HepG2 (cell line): ENCODE data around the gene PMIS2. TPM values are rescaled to one million over a fixed set of nuclear protein-coding genes. Genes with fewer than 3 reads are reported as not detected.

Source experiments
- DPF2 ChIP-seq: sonication (generic); formaldehyde crosslinking; IDR thresholded peaks from 2 replicates; pipeline ENCODE4 v1.4.0; 2020; ENCODE audit warnings: mild to moderate bottlenecking, low read depth, missing genetic modification reagents, borderline replicate concordance
- EEA1 ChIP-seq: sonication (generic); formaldehyde crosslinking; IDR thresholded peaks from 2 replicates; pipeline ENCODE4 v1.5.1; 2020; ENCODE audit warnings: mild to moderate bottlenecking, missing genetic modification reagents, borderline replicate concordance
- EP300 ChIP-seq, 3 experiments: sonication (generic) in 1 of 3; formaldehyde crosslinking in 1 of 3; IDR thresholded peaks; 2 replicates each; pipeline versions ENCODE4 v1.5.1 to v1.6.1; 2011 to 2020; ENCODE audit warnings: low read depth in 2 of 3, low read length in 2 of 3, borderline replicate concordance in 1 of 3, improper control_type of control experiment in 1 of 3, mild to moderate bottlenecking in 1 of 3, missing genetic modification reagents in 1 of 3, moderate library complexity in 1 of 3
- ESRRA ChIP-seq: sonication (generic); formaldehyde crosslinking; IDR thresholded peaks from 2 replicates; pipeline ENCODE4 v1.5.1; 2020; ENCODE audit warnings: mild to moderate bottlenecking, low read depth, missing genetic modification reagents
- GATAD1 ChIP-seq: IDR thresholded peaks from 2 replicates; pipeline ENCODE4 v1.6.1; 2016; ENCODE audit warnings: missing genetic modification reagents, missing compliant biosample characterization
- GFI1 ChIP-seq: sonication (generic); formaldehyde crosslinking; IDR thresholded peaks from 2 replicates; pipeline ENCODE4 v1.5.0; 2020; ENCODE audit warnings: missing genetic modification reagents, mild to moderate bottlenecking, borderline replicate concordance
- HDAC1 ChIP-seq: sonication (generic); formaldehyde crosslinking; IDR thresholded peaks from 2 replicates; pipeline ENCODE4 v1.5.1; 2020; ENCODE audit warnings: mild to moderate bottlenecking, missing genetic modification reagents
- ISX ChIP-seq: sonication (generic); formaldehyde crosslinking; conservative IDR thresholded peaks from 2 replicates; pipeline ENCODE4 v1.5.0; 2020; ENCODE audit warnings: missing genetic modification reagents
- KAT8 ChIP-seq: IDR thresholded peaks from 2 replicates; pipeline ENCODE4 v1.6.1; 2016; ENCODE audit warnings: missing genetic modification reagents, missing compliant biosample characterization
- LCORL ChIP-seq, 2 experiments: fragments of 450-650 bp in 1 of 2; sonication (generic) in 1 of 2; formaldehyde crosslinking in 1 of 2; IDR thresholded peaks; 2 replicates each; pipeline versions ENCODE4 v1.5.0 to v1.6.1; 2017 to 2020; ENCODE audit warnings: antibody characterized with exemption in 1 of 2, missing genetic modification reagents in 1 of 2
- PLRG1 ChIP-seq: fragments of 450-650 bp; conservative IDR thresholded peaks from 2 replicates; pipeline ENCODE4 v1.6.1; 2016
- POLR2A ChIP-seq, 2 experiments: IDR thresholded peaks; 2 replicates each; pipeline ENCODE4 v1.6.1; 2011; ENCODE audit warnings: low read depth in 2 of 2, low read length in 2 of 2, mild to moderate bottlenecking in 1 of 2, moderate library complexity in 1 of 2; ENCODE audit not compliant: insufficient read depth in 1 of 2
- SP4 ChIP-seq: sonication (generic); formaldehyde crosslinking; IDR thresholded peaks from 2 replicates; pipeline ENCODE4 v1.8.1; 2023; ENCODE audit warnings: mild to moderate bottlenecking, missing genetic modification reagents
- TMF1 ChIP-seq: sonication (generic); formaldehyde crosslinking; IDR thresholded peaks from 2 replicates; pipeline ENCODE4 v1.8.1; 2022; ENCODE audit warnings: low read depth, missing genetic modification reagents
- ZNF652 ChIP-seq: IDR thresholded peaks from 2 replicates; pipeline ENCODE4 v1.6.1; 2016; ENCODE audit warnings: low read depth, borderline replicate concordance
- polyA plus RNA-seq, 8 experiments: library from polyadenylated mRNA; depleted of rRNA in 3 of 8; stranded (reverse) in 7 of 8; unstranded in 1 of 8; fragments of >200 nt; fragmentation: Illumina TruSeq in 4 of 8; extraction: Trizol in 4 of 8; gene quantifications; 2 replicates each; pipeline versions ENCODE4 v1.2.1 to v1.2.3, GENCODE V29; 2011 to 2016; ENCODE audit warnings: low read depth in 4 of 8, missing spikeins in 1 of 8, mixed read lengths in 1 of 8; ENCODE audit not compliant: insufficient read depth in 1 of 8
- total RNA-seq, 5 experiments: library from RNA; depleted of rRNA; stranded (reverse); fragments of >200 nt; fragmentation: Illumina TruSeq; extraction: Trizol; gene quantifications; 2 replicates each; pipeline ENCODE4 v1.2.3, GENCODE V29; 2016; ENCODE audit warnings: low read depth in 1 of 5
- TF ChIP-seq, protein P1 (sequence below), 2 experiments: sonication (generic) in 1 of 2; formaldehyde crosslinking in 1 of 2; IDR thresholded peaks; 2 replicates each; pipeline versions ENCODE4 v1.5.1 to v1.6.1; 2011 to 2020; ENCODE audit warnings: borderline replicate concordance in 1 of 2, low read depth in 1 of 2, low read length in 1 of 2, mild to moderate bottlenecking in 1 of 2, missing genetic modification reagents in 1 of 2, moderate library complexity in 1 of 2
- TF ChIP-seq, protein P2 (sequence below): sonication (generic); formaldehyde crosslinking; IDR thresholded peaks from 2 replicates; pipeline ENCODE4 v1.8.1; 2023; ENCODE audit warnings: missing genetic modification reagents, mild to moderate bottlenecking, borderline replicate concordance
- TF ChIP-seq, protein P3 (sequence below): sonication (generic); formaldehyde crosslinking; IDR thresholded peaks from 2 replicates; pipeline ENCODE4 v1.8.0; 2022; ENCODE audit warnings: mild to moderate bottlenecking, missing genetic modification reagents
- TF ChIP-seq, protein P4 (sequence below): sonication (generic); formaldehyde crosslinking; IDR thresholded peaks from 2 replicates; pipeline ENCODE4 v1.5.0; 2020; ENCODE audit warnings: mild to moderate bottlenecking, missing genetic modification reagents, moderate library complexity
- TF ChIP-seq, protein P5 (sequence below): sonication (generic); formaldehyde crosslinking; IDR thresholded peaks from 2 replicates; pipeline ENCODE4 v1.4.0; 2020; ENCODE audit warnings: missing genetic modification reagents

PMIS2 gene
- total and polyA plus RNA-seq, 2 of the 13 experiments (the other 11 are each of a cell fraction or from before 2014, with no cell fraction given), result not detected

DNA sequence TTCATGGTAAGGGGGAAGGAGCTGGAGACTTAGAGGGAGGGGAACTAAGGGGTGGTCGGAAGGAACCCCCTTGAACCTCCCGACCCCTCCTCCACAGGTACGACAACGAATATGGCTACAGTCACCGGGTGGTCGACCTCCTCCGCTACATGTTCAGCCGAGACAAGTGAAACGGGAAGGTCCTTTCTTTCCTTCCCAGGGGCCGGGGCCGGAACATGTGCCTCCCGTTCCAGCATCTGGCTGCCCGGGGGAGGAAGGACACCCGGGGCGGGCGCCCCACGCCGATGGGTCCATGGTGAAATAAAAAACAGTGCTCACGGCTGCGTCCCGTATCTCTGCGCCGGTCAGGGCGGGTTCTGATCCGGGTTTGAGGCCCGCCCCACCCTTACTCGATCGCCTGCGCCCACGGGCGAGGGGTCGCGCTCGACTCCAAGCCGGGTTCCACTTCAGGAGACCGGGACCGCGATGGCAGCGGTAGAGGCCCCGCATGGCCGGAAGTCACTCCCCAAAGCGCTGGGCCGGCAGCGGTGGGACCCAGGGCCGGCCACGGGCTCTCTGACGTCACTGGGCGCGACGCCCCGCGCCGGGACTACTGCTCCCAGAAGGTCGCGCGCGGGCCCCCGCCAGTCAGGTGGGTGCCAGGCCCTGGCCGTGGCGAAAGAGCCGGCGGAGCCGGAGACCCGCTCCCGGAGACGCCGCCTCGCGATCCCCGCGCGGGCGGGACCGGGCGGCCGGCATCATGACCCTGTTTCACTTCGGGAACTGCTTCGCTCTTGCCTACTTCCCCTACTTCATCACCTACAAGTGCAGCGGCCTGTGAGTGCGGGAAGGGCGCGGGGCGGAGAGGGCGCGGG is 40.7 kb upstream of the PMIS2 start, which contains the start of gene TMEM147 (continued):
- TF ChIP-seq, protein P1, sequence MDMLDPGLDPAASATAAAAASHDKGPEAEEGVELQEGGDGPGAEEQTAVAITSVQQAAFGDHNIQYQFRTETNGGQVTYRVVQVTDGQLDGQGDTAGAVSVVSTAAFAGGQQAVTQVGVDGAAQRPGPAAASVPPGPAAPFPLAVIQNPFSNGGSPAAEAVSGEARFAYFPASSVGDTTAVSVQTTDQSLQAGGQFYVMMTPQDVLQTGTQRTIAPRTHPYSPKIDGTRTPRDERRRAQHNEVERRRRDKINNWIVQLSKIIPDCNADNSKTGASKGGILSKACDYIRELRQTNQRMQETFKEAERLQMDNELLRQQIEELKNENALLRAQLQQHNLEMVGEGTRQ (IDR thresholded peaks at IDR 0.05; ENCODE audit: low read depth, low read length), result peak; percentile 26; the same call in 1 of the 2 replicates
- TF ChIP-seq, protein P1 (CRISPR knock-in tag; IDR thresholded peaks at IDR 0.05; ENCODE audit: borderline replicate concordance), result peak; percentile 68; the same call in 1 of the 2 replicates
- TF ChIP-seq, protein P2, sequence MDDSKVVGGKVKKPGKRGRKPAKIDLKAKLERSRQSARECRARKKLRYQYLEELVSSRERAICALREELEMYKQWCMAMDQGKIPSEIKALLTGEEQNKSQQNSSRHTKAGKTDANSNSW, result no peak
- TF ChIP-seq EP300 (IDR thresholded peaks at IDR 0.05; ENCODE audit: low read depth in 2 of 2, low read length in 2 of 2) (no peak), EP300 (CRISPR knock-in tag; IDR thresholded peaks at IDR 0.05; ENCODE audit: borderline replicate concordance) (peak; percentile 47; the same call in 1 of the 2 replicates), ESRRA (CRISPR knock-in tag) (0 out of 2 replicates have a peak, but pooled peaks have one; percentile 20), ISX (CRISPR knock-in tag) (peak; percentile 39; the same call in 1 of the 2 replicates), GATAD1 (CRISPR knock-in tag) (peak; percentile 92), GFI1 (peak; percentile 60; the same call in 1 of the 2 replicates), ZNF652 (CRISPR knock-in tag) (no peak), PLRG1 (no peak), EEA1 (CRISPR knock-in tag) (no peak), KAT8 (CRISPR knock-in tag) (peak; percentile 92), DPF2 (no peak), LCORL (IDR thresholded peaks at IDR 0.05) (no peak), LCORL (CRISPR knock-in tag; IDR thresholded peaks at IDR 0.05) (peak; percentile 71), SP4 (peak; percentile 84), TMF1 (CRISPR knock-in tag) (0 out of 2 replicates have a peak, but pooled peaks have one; percentile 38), POLR2A (IDR thresholded peaks at IDR 0.05; ENCODE audit: insufficient read depth in 1 of 2, low read depth in 2 of 2, low read length in 2 of 2) (peak; percentile 59 to 83), HDAC1 (peak; percentile 82; the same call in 1 of the 2 replicates)
- TF ChIP-seq, protein P3, sequence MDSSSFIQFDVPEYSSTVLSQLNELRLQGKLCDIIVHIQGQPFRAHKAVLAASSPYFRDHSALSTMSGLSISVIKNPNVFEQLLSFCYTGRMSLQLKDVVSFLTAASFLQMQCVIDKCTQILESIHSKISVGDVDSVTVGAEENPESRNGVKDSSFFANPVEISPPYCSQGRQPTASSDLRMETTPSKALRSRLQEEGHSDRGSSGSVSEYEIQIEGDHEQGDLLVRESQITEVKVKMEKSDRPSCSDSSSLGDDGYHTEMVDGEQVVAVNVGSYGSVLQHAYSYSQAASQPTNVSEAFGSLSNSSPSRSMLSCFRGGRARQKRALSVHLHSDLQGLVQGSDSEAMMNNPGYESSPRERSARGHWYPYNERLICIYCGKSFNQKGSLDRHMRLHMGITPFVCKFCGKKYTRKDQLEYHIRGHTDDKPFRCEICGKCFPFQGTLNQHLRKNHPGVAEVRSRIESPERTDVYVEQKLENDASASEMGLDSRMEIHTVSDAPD (CRISPR knock-in tag), result peak; percentile 64; the same call in 1 of the 2 replicates
- TF ChIP-seq, protein P4, sequence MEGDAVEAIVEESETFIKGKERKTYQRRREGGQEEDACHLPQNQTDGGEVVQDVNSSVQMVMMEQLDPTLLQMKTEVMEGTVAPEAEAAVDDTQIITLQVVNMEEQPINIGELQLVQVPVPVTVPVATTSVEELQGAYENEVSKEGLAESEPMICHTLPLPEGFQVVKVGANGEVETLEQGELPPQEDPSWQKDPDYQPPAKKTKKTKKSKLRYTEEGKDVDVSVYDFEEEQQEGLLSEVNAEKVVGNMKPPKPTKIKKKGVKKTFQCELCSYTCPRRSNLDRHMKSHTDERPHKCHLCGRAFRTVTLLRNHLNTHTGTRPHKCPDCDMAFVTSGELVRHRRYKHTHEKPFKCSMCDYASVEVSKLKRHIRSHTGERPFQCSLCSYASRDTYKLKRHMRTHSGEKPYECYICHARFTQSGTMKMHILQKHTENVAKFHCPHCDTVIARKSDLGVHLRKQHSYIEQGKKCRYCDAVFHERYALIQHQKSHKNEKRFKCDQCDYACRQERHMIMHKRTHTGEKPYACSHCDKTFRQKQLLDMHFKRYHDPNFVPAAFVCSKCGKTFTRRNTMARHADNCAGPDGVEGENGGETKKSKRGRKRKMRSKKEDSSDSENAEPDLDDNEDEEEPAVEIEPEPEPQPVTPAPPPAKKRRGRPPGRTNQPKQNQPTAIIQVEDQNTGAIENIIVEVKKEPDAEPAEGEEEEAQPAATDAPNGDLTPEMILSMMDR (CRISPR knock-in tag), result no peak
- TF ChIP-seq, protein P5, sequence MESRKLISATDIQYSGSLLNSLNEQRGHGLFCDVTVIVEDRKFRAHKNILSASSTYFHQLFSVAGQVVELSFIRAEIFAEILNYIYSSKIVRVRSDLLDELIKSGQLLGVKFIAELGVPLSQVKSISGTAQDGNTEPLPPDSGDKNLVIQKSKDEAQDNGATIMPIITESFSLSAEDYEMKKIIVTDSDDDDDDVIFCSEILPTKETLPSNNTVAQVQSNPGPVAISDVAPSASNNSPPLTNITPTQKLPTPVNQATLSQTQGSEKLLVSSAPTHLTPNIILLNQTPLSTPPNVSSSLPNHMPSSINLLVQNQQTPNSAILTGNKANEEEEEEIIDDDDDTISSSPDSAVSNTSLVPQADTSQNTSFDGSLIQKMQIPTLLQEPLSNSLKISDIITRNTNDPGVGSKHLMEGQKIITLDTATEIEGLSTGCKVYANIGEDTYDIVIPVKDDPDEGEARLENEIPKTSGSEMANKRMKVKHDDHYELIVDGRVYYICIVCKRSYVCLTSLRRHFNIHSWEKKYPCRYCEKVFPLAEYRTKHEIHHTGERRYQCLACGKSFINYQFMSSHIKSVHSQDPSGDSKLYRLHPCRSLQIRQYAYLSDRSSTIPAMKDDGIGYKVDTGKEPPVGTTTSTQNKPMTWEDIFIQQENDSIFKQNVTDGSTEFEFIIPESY (CRISPR knock-in tag), result no peak
